GM21390 (cell line): ENCODE data around the gene GDPD5.
A peak's percentile ranks its signal among the peaks of the same experiment; 100 is the strongest.

Experiments used
- ATAC-seq: cut with Tn5 transposase; IDR thresholded peaks from one replicate; pipeline ENCODE4 v1.9.1; 2021; ENCODE audit not compliant: unreplicated experiment

The GDPD5 gene

GRCh38 chr11:75406338-75406777, 119.4 kb downstream of the GDPD5 start:
- no peak for ATAC-seq

- ATAC-seq = no peak
These were observed 121.6 kb downstream of the GDPD5 start for GRCh38 chr11:75403983-75404658.

DNA sequence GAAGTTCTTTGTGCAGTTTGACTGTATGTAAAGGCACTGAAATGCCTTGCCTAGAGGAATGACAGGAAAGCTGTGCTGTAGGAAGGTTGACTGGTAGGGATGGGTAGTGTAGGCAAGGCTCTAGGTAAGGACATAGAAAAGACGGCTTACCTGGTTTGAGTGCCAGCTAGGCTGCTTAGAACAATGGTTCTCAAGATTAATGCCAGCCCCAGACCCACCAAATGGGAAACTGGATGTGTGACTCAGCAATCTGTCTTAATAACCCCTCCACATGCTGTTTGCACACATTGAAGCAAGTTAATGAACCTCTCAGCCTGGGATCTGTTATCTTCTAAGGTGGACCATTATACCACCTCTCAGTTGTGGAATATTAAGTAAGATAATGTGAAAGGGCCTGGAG, 122.7 kb downstream of the GDPD5 start:
- ATAC-seq = no peak

- no peak for ATAC-seq
These were observed 123.6 kb downstream of the GDPD5 start for GRCh38 chr11:75402002-75402773.

DNA sequence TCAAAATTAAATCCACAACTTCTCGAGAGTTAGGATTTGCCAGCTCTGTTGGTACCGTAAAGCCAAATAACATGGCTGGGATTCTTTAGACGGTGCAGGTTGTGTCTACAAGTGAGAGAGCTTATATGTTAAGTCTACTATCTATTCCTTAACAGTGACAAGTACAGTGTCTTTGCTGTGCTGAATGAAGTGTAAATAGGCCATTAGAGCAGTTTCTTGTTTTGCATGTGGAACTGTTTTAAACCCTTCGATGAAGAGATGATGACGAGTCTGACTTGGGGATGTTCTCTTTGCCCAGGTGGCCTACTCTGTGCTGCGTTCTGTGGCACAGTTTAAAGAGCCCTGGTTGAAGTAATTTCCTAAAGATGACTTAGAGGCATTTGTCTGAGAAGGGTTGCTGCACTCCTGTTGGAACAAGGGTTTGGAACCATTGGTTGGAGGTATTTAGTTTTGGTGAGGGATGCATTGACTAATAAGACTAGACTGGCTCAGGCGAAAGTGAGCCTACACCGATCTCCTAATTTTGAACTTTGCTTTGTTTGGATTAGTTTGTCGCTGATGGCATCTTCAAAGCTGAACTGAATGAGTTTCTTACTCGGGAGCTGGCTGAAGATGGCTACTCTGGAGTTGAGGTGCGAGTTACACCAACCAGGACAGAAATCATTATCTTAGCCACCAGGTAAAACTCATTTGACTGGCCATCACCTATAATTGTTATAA, 125.4 kb downstream of the GDPD5 start:
- ATAC-seq = no peak

GRCh38 chr11:75399344-75400145, 126.2 kb downstream of the GDPD5 start, which contains the start of gene RPS3:
RPS3 (plus strand) TSS chr11:75399518; CDS start chr11:75399548, 30 bp downstream.
- peak; percentile 89 for ATAC-seq

DNA sequence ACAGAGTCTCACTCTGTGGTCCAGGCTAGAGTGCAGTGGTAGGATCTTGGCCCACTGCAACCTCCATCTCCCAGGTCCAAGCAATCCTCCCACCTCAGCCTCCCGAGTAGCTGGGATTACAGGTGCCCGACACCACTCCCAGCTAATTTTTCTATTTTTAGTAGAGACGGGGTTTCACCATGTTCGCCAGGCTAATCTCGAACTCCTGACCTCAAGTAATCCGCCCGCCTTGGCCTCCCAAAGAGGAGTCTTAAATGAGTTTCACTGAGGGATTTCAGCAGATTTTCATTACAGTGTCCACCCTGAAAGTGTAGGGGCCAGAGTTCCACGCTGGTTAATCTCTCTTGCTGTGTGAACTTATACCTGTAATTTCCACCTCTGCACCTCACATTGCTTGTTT, 126.8 kb downstream of the GDPD5 start:
- ATAC-seq = peak; percentile 3

DNA sequence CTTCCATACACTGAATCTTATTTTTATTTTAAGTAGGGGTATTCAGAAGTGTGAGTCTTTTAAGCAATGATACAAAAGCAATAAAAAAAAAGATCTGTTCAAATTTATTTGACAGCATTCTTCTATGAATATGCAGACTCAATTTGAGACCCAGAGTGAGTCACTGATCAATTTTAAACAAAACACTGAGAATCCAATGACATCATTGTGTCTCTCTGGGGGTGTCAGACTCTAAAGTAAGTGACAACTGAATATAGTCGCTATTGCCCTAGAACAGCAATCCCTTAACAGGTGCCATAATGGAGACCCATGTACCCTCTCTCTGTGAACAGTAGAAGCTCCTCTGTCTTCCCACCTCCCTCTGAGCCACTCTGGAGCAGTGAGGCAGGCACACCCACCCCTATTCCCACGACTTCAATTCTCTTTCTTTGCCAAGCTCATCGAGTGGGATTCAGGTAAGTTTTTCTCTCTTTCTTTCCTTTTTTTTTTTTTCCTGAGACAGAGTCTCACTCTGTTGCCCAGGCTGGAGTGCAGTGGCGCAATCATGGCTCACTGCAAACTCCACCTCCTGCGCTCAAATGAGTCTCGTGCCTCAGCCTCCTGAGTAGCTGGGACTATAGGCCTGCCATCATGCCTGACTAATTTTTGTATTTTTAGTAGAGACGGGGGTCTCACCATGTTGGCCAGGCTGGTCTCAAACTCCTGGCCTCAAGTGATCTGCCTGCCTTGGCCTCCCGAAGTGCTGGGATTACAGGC, 131.5 kb downstream of the GDPD5 start:
- ATAC-seq = no peak

GRCh38 chr11:75389925-75390324, 135.8 kb downstream of the GDPD5 start:
- ATAC-seq = no peak

DNA sequence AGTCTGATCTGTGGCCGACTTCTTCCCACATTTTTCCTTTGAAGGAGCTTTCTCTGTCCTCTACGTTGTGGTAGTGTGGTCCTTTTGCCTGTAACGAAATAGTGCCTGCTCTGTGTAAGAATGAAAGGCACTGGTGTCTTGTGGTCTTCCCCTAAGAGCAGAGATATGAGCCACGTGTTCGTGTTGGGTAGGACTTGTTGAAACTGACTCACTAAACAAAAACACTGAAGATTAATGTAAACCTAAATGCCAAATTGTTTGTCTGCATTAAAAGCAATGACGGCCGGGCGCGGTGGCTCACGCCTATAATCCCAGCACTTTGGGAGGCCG, 136.5 kb downstream of the GDPD5 start:
- no peak for ATAC-seq

DNA sequence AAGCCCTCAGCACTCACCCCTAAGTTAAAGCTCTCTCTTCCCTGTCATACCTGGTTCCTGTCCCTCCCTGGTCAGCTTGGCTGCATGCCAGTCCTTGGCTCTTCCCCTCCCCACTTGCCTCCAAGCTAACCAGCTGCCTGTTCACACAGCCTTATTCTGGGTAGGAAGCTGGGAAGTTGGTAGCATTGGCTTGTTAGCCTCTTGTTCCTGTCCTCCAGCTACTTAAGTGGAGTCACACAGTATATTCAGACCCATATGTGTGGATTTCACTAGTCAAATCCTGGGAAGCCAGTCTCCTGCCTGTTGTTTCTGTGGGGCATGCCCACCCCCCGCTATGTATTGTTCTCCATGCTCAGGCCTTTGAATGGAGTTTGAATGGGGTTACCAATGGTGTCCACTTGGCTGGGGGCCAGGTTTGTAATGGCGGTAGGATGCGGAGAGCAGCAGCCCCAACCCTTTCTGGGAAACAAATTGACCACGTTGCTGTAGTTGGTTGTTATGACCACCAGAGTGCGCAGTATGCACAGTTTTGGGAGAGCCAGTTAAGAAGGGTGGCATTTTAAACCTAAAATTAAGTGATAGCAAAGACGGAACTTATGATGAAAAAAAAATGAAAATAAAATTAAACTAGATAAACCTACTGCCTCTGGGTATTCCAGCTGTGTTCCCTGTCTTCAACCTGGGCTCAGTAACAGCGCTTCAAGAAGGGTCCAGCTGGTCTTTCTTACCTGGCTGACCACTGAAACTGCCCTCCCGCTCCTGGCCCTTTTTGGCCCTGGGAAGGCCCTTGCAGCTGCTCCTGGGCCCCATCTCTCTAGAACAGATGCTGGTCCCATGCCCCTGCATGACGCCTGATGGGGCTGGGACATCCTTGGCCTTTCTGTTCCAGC, 137.1 kb downstream of the GDPD5 start:
- ATAC-seq = peak; percentile 54

- no peak for ATAC-seq
These were observed 137.9 kb downstream of the GDPD5 start for GRCh38 chr11:75387736-75388294.

- ATAC-seq = no peak
These were observed 138.7 kb downstream of the GDPD5 start for GRCh38 chr11:75386942-75387630.
